CD4-positive, alpha-beta T cell treated with Interleukin-10 for 1 hour (primary cell): ENCODE results near the gene GKN1.

Source experiments
- DNase-seq: peaks from one replicate; pipeline ENCODE4 v3.0.0-alpha.2; 2020

Gene GKN1

DNA sequence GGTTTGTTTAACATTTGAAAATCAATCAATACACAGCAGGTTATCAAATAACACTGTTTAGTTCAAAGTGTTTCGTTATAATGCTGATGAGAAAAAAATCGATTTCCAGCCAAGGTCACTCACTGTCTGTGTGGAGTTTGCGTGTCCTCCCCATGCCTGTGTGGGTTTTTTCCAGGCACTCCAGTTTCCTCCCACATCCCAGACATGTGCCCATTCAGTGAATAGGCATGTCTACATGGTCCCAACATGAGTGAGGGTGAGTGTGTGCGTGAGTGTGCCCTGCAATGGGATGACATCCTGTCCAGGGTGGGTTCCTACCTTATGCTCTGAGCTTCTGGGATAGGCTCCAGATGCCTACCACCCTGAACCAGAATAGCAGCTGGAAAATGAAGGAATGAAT, 13.1 kb upstream of the GKN1 start:
- no peak for DNase-seq

DNA sequence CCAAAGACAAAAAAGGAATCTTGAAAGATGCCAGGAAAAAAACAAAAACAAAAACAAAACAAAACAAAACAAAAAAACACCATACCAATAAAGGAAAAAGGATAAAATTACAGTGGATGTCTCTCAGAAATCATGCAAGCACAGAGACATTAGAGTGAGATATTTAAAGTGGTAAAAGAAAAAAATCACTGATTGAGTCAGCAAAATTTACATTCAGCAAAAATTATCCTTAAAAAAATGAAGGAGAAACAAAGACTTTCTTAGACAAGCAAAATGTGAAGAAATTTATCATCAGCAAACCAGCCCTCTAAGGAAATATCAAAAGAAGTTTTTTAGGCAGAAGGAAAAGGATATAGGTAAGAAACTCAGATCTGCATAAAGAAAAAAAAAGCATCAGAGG, 10.2 kb upstream of the GKN1 start:
- no peak for DNase-seq

DNA sequence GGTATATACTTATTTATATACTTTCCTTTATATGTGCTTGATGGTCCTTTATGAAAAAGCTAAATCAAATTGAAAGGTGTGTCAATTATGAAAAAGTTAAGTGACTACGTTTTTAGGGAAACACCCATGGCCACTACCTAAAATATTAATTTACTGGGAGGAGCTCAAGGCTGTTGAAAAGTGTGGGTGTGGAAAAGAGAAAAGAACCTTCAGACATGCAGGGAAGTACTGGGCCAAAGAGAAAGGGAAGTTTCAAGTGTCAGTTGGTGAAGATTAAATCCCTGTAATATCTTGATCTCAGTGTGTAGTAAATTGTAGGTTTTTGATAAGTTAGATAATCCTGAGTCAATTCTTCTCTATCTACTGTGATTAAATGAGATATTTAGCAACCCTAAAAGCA, 6.2 kb upstream of the GKN1 start:
- no peak for DNase-seq

DNA sequence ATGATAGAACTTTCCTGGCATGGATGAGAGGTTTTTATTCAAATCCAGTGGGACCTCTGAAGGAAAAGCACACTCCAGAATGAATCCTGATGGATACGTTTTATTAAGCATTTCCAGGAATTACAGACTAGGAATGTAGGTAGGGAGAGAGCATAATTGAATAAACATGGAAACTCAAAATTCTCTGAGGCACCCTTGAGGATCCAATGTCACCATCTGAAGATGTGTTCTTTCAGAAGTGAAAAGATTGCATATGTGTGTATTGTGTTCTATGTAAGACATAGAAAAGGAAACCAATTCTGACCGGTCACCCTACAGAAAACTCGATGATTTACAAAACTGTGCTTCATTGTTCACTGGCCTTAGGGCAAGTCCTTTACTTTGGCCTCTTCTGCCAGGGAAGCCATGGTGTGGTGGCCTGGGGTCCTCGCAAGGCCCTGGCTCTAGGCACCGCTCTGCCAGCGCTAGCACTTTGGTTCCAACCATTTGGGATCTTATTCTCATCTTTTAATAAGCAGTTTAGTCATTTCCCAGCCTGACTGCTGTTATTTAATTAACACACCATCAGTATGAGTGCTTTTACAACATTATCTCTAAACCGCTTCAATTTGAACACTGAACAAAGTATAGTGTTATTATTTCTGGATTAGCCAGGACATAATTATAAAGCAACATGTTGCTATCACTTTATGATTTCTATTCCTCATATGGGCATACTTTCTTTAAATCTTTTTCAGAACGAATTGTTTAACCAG, 4.5 kb upstream of the GKN1 start:
- DNase-seq: no peak

DNA sequence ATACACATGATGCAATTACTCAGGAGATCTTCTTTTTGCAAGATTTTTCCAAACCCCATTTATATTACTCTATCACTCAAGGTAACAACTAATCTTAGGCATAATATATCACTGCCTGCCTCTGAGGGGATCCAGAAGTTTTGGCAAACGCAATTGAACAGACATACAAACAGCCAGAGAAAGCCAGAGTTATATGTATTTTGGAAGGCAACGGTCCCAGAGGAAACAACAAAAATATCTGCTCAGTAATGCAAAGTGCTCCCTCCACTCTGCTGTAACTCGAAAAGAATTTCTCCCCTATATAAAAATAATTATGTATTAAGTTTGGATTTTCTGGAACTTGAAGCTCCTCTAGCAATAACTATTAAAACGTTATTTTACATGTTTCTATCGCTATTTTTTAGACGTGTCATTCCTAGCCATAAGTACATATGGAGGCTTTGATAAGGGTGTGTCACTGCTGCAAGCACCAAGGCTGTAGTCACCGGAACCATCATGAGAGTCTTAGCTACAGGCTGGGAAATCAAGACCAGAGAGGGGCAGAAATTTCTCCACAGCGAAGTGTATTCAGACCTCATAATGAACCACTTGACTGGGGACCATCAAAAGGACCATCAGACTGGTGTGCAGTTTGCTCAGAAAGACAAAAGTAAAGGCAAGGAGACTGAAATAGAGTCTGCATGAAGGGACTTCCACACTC, 3.7 kb upstream of the GKN1 start:
- DNase-seq: no peak

DNA sequence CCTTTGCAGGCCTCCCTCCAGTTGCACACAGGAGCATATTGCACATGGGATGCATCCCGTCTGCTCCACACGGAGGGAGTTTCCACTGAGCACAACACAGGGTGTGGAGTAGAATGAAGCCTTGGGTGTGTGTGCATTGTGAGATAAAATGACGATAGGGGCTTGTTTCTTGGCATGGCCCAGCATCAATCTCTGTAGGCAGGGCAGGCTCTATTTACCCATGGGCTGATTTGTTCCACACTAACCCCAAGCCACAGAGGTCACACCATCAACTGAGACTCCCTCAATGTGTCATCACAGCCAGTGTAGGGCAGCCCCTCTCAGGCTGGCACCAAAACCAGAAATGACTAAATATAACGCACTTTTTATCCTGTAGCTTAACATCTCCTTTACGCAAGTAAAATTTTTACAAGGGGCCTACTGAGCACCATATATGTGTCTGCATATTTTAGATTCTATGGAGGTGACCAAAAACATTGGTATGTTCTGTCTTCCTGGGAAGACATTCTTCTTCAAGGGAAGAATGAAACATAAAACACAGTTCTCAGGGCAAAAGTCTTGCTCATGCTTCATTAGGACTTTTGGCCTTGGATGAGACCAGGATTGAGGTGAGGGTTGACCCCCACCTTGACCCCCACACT, 2.7 kb upstream of the GKN1 start:
- no peak for DNase-seq

DNA sequence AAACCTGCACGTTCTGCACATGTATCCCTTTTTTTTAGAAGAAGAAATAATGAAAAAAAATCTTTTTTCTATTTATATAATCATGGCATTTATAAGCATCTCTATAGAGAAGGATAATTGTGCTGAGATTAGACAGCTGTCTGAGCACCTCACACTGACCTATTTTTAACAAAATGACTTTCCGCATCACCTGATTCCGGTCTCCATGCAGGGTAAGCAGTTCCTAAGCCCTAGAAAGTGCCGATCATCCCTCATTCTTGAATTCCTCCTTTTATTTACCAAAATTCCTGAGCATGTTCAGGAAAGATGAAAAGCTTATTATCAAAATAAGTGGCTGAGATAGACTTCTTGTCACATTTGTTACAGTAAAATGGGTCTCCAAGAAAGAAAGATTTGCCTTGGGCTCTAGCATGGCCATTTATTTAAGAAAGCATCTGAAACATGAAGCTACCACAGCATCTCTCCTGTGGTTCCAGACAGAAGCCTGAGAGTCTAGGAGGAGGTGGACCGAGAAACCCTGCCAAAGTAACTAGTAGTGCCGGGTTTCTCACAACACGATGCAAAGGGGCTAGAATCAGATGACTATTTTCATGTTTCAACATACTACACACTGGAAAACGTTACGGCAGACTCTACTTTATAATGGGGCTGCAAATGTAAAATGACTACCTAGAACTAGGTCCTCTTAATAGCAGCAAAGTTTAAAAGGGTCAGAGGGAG, 670 bp downstream of the GKN1 start:
- no peak for DNase-seq

DNA sequence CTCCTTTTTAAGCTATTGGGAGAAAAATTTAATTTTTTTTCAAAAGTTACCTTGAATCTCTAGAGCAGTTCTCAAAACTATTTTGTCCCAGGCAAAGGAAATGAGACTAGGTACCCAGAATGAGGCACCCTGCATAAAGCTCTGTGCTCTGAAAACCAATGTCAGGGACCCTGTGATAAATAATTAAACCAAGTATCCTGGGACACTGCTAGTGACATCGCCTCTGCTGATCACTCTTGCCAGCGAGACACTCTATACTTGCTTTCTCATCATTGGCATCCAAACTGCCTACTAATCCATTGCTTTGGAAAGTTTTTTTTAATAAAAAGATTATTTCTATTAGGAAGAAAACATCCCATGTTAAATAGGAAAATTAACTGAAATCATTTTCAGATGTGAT, 1.4 kb downstream of the GKN1 start:
- DNase-seq: no peak

DNA sequence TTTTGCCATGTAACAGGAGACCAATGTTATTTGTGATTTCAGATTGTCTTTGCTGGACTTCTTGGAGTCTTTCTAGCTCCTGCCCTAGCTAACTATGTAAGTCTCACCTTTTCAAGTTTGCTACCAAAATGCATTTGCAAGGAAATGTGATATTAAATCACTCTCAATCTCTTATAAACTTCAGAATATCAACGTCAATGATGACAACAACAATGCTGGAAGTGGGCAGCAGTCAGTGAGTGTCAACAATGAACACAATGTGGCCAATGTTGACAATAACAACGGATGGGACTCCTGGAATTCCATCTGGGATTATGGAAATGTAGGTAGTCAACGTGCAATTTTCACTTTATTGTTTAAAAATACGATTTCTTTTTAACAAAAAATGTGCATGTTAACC, 3.0 kb downstream of the GKN1 start:
- DNase-seq: no peak

DNA sequence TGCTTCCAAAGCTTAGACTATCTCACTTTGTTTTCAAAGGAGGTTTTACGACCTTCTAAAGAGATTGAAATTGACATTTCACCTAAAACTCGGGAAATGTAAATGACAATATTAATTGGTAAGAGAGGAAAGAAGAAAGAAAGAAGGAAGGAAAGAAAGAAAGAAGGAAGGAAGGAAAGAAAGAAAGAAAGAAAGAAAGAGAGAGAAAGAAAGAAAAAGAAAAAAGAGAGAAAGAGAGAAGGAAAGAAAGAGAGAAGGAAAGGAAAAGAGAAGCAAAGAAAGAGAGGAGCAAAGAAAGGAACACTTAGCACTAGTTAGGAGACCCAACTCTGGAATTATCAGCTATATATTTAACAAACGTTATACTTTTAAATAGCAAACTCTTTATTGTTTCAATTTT, 3.7 kb downstream of the GKN1 start:
- no peak for DNase-seq

DNA sequence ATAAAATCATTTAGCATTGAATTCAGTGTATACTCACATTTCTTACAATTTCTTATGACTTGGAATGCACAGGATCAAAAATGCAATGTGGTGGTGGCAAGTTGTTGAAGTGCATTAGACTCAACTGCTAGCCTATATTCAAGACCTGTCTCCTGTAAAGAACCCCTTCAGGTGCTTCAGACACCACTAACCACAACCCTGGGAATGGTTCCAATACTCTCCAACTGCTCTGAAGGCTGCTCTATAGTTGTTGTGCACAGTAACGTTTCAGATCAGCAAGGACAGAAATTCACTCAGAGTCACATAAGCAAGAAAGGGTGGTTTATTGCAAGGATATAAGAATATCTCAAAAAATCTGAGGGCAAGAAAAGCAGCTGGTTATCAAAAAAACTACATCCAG, 6.5 kb downstream of the GKN1 start:
- DNase-seq: no peak

DNA sequence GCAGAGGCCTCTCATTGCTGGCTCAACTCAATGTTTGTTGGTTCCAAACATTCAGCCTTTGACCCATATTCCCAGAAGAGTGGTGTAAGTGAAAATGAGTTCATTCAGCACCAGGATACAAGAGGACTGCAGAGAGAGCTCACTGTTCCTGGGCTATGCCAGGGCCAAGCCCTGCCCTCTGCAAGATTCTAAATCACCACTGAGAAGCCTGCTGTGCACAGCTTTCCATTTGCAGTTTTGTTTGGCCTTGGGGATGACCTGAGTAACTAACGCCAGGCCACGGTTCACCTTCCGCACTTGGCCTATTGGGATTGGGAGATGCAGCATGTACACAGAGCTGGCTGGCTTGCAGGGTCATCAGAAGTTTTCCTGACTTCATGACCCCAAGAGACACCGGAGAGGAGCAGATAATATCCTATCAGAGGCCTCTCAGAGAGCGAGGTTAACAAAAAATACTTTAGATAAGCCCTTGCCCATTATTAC, 12.6 kb downstream of the GKN1 start:
- DNase-seq: no peak

DNA sequence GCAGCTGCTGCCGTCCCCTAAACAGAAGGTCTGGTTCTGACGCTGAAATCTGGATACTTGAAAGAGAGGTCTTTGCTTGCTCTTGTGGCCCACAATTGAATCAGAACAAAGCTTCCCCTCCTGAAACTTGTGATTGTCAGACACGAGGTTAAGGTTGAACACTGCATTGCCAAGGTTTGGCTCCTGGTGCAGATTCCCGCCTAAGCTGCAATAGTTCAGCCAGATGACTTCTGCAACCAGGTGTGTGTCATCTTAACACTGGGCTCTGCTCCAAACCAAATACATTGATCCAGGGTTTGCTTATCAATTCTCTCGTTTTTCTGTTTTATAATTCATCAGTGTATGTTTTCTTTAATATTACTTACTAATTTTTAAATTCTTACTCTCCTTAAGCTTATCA, 14.6 kb downstream of the GKN1 start:
- DNase-seq: no peak

DNA sequence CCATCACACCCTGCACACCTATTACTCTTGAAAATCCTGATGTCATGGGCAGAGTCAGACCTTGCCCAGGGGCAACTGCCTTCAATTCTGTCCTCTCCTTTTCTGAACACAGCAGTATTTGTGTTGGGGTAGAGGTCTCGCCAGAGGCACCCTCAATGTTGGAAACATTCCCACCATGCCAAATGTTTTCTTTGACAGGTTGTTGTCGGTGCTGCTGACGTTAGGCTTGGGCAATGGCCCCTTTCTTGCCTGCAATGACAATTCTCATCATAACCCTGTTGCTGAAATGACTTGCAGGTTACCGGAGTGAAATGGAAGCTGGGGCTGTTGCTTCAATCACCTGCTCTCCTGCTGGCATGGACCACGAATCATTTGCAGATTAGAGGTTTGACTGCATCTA, 17.9 kb downstream of the GKN1 start:
- DNase-seq: no peak

DNA sequence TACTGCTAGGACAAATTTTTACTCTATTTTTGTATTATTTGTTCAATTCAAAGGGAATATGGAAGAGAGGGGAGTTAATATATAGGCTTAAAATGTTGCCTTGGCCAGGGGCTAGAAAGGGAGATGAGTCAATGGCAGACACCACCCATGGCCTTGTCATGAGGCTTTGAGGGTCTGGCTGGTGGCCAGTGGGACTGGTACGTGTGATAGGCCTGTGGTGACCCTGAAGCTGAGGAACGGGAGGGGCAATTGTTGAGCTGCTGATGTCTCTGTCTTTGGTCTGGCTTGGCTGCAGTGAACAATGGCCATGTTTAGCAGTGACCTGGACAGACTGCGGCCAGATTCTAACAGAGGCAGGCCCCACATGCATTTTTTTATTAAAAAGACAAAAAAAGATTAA, 18.5 kb downstream of the GKN1 start:
- DNase-seq: no peak

DNA sequence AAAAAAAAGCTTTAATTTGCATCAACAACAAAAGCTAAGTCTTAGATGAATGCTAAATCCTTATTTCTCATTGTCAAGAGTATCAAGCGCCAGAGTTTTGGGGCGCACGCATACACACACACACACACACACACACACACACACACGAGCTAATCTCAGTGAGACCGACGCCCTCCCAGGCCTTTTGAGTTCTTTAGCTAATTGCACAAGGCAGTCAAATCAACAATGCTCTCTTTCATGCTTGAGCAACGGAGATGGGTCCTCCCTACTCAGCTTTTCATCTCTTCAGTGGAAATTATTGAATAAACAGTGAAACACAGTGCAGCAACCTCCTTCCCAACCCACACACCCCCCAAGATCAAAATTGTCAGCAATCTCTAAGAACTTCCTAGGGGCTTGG, 19.2 kb downstream of the GKN1 start:
- no peak for DNase-seq

DNA sequence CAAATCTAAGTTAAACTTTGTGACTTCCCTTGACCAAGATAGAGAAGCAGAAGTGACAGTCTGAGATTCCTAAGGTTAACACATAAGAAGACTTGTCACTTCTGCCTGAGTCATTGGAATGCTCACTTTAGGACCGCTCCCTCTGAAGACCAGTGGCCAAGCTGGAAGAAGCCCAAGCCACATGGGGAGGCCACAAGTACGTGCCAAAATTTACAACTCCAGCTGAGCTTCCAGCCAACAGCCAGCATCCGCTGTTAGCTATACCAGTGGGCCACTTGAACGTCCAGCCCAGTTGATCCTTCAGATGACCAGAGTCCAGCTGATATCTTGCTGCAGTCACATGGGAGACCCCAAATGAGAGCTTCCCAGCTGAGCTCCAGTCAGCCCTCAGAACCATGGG, 20.4 kb downstream of the GKN1 start:
- DNase-seq: no peak

DNA sequence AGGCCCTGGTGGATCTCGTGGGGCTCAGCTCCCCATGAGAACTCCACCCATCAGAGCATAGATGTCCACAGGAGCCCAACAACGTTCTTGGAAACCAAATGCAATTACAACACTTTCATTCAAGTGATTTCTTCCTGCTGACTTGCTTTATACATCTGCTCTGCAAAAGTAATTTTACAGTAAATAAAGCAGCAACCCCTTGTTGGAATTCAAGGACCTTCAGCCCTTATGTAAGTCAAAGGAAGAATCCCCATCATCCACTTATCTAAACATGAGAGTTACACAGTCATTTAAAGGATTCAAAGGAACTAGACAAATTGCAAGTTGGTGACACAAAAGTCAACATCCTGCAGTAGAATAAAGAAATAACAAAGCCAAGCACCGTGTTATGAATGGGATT, 21.5 kb downstream of the GKN1 start:
- DNase-seq: no peak

DNA sequence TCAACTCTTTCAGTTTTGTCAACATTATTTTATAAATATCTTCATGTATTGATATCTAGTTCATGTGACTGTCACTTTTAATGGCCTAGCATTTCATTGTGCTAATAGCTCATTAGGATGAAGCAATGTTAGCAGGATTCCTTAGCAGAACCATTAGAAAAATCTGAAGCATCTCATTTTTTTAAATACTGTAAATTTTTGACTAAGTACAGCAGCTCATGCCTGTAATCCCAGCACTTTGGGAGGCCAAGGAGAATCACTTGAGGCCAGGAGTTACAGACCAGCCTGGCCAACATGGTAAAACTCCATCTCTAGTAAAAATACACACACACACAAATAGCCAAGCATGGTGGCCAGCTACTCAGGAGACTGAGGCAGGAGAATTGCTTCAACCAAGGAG, 23.0 kb downstream of the GKN1 start:
- DNase-seq: no peak

DNA sequence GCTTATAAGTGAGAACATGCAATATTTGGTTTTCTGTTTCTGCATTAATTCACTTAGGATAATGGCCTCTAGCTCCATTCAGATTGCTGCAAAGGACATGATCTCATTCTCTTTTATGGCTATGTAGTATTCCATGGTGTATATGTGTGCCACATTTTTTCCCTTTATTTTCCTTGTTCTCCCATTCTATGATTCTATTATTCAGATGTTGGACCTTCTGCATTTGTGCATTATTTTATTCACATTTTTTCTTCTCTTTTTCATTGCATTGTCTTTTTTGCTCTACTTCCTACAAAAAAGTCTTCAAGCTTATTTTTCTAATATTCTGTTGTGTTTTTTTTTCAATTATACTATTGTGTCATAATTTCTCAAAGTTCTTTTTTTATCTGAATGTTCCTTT, 27.4 kb downstream of the GKN1 start:
- DNase-seq: no peak

DNA sequence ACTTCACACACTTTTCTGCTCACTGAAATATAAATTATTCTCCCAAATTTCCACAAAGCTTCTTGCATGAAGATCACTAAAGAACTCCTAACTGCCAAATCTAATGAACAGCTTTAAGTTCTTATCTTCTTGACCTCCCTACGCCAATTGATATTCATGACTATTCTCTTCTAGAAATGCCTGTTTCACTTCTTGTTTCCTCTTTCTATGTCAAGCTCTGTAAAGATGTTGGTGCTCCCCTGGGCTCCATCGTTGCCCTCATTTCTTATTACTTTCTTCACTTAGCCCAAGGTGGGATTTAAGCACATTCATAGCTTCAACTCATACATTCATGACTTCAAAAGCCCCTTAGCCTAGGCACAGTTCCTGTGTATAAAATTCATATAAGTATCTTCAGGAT, 29.3 kb downstream of the GKN1 start:
- no peak for DNase-seq

DNA sequence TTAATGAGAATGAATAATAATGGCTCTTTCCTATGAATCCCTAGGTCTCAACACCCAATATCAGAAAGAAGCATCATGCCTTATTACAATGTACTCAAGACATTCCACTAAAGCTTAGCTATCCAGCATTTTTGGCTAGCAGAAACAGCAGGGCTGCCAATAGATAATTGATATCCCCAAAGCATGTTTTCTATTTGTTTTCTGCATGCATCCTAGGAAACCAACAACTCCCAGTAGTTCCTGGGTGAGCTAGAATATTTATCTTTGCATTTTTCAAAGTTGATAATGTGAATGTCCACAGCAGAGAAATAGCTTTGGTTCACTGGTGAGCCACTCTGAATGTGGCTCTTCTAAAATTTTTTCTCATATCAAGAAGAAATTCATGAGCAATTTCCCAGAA, 32.7 kb downstream of the GKN1 start:
- no peak for DNase-seq

DNA sequence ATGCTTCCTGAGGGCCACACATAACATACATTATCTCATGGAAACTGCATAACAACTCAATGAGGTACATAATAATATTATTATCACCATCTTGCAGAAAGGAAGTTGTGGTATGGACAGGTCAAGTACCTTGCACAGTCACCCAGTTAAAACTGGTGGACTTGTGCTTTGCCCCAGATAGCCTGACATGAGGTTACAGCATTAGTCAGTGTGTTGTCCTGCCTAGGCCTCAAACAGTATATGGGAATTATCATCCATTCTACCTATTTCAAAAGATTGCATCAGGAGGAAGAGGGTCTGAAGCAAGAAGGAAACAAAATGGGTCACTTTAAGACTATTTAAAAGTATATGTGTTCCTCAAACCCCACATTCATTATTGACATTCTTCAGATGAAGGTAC, 33.2 kb downstream of the GKN1 start:
- DNase-seq: no peak
